ENCODE results near the gene CD1C.
A peak's percentile ranks its signal among the peaks of the same experiment; 100 is the strongest.
"Not testable (repeated sequence)": the region's sequence is repeated elsewhere in the genome, so short reads cannot be mapped to it uniquely, and the experiment has no call there.

The CD1C gene

GRCh38 chr1:158289811-158290210 is at the start of gene CD1C:
CD1C (plus strand) TSS chr1:158289923; CDS start chr1:158290065, 142 bp downstream.
- no peak for DNase-seq

GRCh38 chr1:158246650-158247049 is 43.1 kb upstream of the CD1C start:
- no peak for DNase-seq

GRCh38 chr1:158248118-158248517 is 41.6 kb upstream of the CD1C start:
- peak in 1 of 2 donors; percentile 26 for DNase-seq

GRCh38 chr1:158248771-158249170 is 41.0 kb upstream of the CD1C start:
- no peak for DNase-seq

DNA sequence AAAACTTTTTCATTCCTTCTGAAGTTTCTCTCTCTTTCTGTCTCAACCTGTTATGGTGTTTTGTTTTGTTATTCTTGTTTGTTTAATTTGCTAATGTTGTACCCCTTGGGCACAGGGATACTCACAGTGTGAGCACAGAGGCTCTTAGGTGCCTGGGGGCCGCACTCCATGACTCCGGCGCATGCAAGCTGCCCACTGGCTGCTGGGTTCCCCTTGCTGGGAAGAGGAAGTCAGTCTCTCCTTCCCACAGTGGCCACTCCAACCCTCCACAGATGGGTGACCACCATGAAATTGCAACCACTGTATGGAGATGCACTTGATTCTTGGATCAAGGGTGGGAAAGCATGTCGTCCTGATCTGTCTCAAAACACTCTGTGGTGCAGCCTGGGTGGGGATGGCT is 40.1 kb upstream of the CD1C start:
- no peak for DNase-seq

- no peak for DNase-seq
Measured at GRCh38 chr1:158251163-158251562, 38.6 kb upstream of the CD1C start.

GRCh38 chr1:158255656-158256055 is 34.1 kb upstream of the CD1C start:
- no peak for DNase-seq

DNA sequence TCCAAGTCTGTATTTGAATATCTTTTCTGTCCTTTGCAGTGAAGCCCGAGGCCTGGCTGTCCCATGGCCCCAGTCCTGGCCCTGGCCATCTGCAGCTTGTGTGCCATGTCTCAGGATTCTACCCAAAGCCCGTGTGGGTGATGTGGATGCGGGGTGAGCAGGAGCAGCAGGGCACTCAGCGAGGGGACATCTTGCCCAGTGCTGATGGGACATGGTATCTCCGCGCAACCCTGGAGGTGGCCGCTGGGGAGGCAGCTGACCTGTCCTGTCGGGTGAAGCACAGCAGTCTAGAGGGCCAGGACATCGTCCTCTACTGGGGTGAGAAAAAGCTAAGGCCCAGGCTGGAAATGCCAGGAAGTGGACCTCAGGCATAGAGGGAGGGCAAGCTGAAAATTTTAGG is 33.0 kb upstream of the CD1C start:
- not testable (repeated sequence) for DNase-seq

- DNase-seq: no peak
Measured at GRCh38 chr1:158257888-158258287, 31.8 kb upstream of the CD1C start.

GRCh38 chr1:158259117-158259516 is 30.6 kb upstream of the CD1C start:
- no peak for DNase-seq

- no peak for DNase-seq
Measured at GRCh38 chr1:158272681-158273080, 17.0 kb upstream of the CD1C start.

- no peak for DNase-seq
Measured at GRCh38 chr1:158274797-158275196, 14.9 kb upstream of the CD1C start.

- not testable (repeated sequence) for DNase-seq
Measured at GRCh38 chr1:158282421-158282820, 7.3 kb upstream of the CD1C start.

DNA sequence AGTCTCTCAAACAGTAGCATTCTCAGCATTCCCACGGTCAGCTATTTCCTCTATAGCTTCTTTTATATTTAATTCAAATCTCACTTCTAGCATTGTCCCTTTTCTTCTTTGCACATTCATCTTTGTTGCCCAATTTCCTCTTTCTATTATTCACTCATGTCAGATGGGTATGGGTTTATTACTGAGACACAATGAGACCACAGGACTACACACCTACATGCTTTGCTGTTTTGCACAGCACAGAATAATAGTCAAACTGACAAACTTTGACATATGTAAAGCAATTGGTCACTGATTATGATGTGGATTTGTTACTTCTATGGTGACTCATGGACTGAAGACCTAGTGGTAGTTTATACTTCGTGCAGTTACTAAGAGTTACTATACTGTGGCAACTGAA is 5.8 kb upstream of the CD1C start:
- no peak for DNase-seq

GRCh38 chr1:158285756-158286241 is 3.9 kb upstream of the CD1C start:
- DNase-seq: no peak

- no peak for DNase-seq
Measured at GRCh38 chr1:158286487-158286886, 3.2 kb upstream of the CD1C start.

- no peak for DNase-seq
Measured at GRCh38 chr1:158286941-158287346, 2.8 kb upstream of the CD1C start.

GRCh38 chr1:158290321-158290844 is 660 bp downstream of the CD1C start:
- DNase-seq: no peak

- DNase-seq: no peak
Measured at GRCh38 chr1:158295791-158296190, 6.1 kb downstream of the CD1C start.

DNA sequence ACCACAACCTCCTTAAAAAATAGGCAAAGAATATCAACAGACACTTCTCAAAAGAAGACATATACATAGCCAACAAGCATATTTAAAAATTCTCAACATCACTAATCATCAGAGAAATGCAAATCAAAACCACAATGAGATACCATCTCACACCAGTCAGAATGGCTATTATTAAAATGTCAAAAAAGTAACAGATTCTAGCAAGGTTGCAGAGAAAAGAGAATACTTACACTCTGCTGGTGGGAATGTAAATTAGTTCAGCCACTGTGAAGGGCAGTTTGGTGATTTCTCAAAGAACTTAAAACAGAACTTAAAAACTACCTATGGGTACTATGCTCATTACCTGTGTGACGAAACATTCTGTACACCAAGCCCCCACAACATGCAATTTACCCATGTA is 20.9 kb downstream of the CD1C start:
- no peak for DNase-seq

DNA sequence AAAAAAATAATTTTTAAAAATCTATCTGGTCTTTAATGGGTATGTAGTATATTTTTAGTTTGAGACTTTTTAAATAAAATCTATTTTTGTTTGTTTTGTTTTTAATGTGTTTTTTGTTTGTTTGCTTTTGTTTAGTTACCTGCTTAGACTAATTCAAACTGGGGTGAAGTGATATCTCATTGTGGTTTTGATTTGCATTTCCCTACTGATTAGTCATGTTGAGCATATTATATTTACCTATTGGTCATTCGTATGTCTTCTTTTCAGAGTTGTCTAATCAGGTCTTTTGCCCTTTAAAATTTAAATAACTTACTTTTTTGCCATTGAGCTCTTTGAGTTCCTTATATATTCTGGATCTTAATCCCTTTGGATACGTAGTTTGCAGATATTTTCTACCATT is 21.3 kb downstream of the CD1C start:
- no peak for DNase-seq

- no peak for DNase-seq
Measured at GRCh38 chr1:158323866-158324265, 34.1 kb downstream of the CD1C start.

DNA sequence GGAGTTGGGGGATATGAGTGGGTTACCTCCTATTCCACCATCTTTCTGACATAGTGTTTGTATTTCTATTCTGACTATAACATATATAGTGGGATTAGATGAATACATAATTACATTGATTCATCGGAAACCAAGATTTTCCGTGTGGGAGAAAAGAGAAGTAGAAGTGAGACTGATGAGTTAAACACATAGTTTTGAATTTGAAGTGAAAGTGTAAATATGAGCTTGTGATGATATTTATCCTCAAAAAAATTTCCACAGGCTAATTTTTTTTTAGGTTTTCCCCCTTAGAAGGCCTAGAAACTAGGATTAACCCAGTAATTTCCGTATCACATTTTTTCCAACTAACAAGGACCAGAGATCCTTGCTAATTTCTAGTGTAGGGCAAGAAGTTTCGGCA is 34.7 kb downstream of the CD1C start:
- DNase-seq: no peak

DNA sequence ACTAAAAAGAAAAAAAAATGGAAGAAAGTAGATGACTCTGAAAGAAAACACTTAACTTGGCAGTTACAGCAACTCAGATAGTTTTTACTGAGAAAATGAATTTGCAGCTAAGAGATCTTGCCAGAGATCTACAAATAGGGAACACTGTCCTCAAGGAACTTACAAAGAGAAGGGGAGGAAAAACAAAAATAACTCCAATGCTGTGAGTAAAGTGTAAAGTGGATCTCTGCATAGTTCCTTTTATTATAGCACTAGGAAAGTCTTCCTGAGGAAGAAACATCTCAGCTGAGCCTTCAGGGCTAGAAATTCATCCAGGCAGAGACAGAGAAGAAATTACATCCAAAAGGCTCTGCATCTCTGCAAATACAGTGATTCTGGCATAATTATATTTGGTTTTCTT is 37.8 kb downstream of the CD1C start:
- no peak for DNase-seq

- no peak for DNase-seq
Measured at GRCh38 chr1:158328426-158328825, 38.7 kb downstream of the CD1C start.

DNA sequence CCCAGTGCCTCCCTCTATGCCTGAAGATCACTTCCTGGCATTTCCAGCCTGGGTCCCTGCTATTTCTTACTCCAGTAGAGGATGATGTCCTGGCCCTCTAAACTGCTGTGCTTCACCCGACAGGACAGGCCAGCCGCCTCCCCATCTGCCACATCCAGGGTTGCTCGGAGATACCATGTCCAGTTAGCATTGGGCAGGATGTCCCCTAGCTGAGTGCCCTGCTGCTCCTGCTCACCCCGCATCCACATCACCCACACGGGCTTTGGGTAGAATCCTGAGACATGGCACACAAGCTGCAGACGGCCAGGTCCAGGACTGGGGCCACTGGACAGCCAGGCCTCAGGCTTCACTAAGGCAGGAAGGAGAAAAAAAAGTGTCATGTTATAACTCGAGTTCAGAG is 39.6 kb downstream of the CD1C start:
- DNase-seq: no peak
